Muscle of leg (tissue), 11 donors: Measurements from ENCODE around the gene KRT37. TPM values are rescaled to one million over a fixed set of nuclear protein-coding genes. Genes with fewer than 3 reads are reported as not detected.
"Not testable (repeated sequence)": the region's sequence is repeated elsewhere in the genome, so short reads cannot be mapped to it uniquely, and the experiment has no call there.

Experiments
- DNase-seq: peaks from one replicate; pipeline ENCODE4 v3.0.0; 2013
- H3K27ac ChIP-seq: one replicate; pipeline ENCODE4 v1.5.1; 2013; ENCODE audit warnings: mild to moderate bottlenecking, low read length, control low read depth
- H3K27me3 ChIP-seq: one replicate; pipeline ENCODE4 v1.6.1; 2013; ENCODE audit warnings: low read length; ENCODE audit not compliant: control insufficient read depth, insufficient read depth
- H3K36me3 ChIP-seq: one replicate; pipeline ENCODE4 v1.6.1; 2013; ENCODE audit warnings: low read length; ENCODE audit not compliant: control insufficient read depth, insufficient read depth
- H3K4me1 ChIP-seq: one replicate; pipeline ENCODE4 v1.6.1; 2013; ENCODE audit warnings: low read length; ENCODE audit not compliant: control insufficient read depth, insufficient read depth
- H3K4me3 ChIP-seq: one replicate; pipeline ENCODE4 v1.5.1; 2013; ENCODE audit warnings: low read length, control low read depth
- H3K9me3 ChIP-seq: replicated peaks from 2 replicates; pipeline ENCODE4 v1.6.1; 2013; ENCODE audit warnings: low read depth, low read length; ENCODE audit not compliant: control insufficient read depth
- WGBS: methylation state at CpG from one replicate; pipeline ENCODE4 v1.1.5; 2013; ENCODE audit warnings: missing lambda C conversion rate; ENCODE audit not compliant: insufficient coverage; 5-methylcytosine and 5-hydroxymethylcytosine counted together
- polyA plus RNA-seq, 8 donors: library from polyadenylated mRNA; unstranded; fragments of 120-200 nt; gene quantifications; one replicate each; pipeline versions ENCODE4 v1.2.1 to v1.2.3, GENCODE V29; 2013; ENCODE audit warnings: inconsistent platforms in 1 of 8, low replicate concordance in 1 of 8; ENCODE audit not compliant: insufficient read length in 8 of 8, insufficient read depth in 1 of 8
- total RNA-seq: library from RNA; stranded (reverse); fragments of 120-200 nt; gene quantifications from one replicate; pipeline ENCODE4 v1.2.4, GENCODE V29; 2013

Gene KRT37
- total and polyA plus RNA-seq, 9 donors, result not detected

GRCh38 chr17:41439375-41439774, 15.0 kb upstream of the KRT37 start:
- Histone ChIP-seq H3K27me3 (peaks cover under 1% of the 10 kb centered on the region), H3K36me3 (no peaks in the 10 kb centered on the region), H3K27ac (no peak overlapping the region), H3K4me3 (no peak overlapping the region), H3K9me3 (no peaks in the 10 kb centered on the region), H3K4me1 (no peaks in the 10 kb centered on the region)
- DNase-seq, result no peak
- 84% methylated on average over 4 of the region's 5 CpGs for WGBS

- no peaks in the 10 kb centered on the region for H3K27me3 ChIP-seq
- no peaks in the 10 kb centered on the region for H3K36me3 ChIP-seq
- no peak overlapping the region for H3K4me3 ChIP-seq
- H3K9me3 ChIP-seq, result no peaks in the 10 kb centered on the region
- H3K27ac ChIP-seq, result no peak overlapping the region
- 83% methylated on average over 7 of the region's 9 CpGs for WGBS
- no peak for DNase-seq
- no peaks in the 10 kb centered on the region for H3K4me1 ChIP-seq
Observed at GRCh38 chr17:41437769-41438168, 13.4 kb upstream of the KRT37 start.

- H3K9me3 ChIP-seq, result no peaks in the 10 kb centered on the region
- no peak for DNase-seq
Observed at GRCh38 chr17:41437254-41437653, 12.9 kb upstream of the KRT37 start.

DNA sequence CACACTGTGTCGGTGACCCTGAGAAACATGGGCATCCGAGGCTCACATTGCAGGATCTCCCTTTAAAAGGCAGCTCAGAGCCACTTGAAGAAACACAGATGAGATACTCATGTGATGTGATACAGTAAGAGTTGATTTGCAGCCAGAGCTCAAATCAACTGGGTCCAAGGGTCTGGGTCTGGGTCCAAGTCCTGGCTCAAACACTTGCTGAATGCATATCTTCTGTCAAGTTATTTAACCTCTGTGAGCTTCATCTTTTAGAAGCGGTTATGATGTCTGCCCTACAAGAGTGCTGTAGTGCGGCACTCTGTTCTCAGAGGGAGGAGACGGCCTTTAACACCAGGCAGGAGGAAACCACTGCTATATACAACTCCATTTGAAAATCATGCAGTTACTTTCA, 10.0 kb upstream of the KRT37 start:
- Histone ChIP-seq H3K27me3 (no peaks in the 10 kb centered on the region), H3K27ac (no peak overlapping the region), H3K4me1 (no peaks in the 10 kb centered on the region), H3K4me3 (no peak overlapping the region), H3K36me3 (no peaks in the 10 kb centered on the region), H3K9me3 (no peaks in the 10 kb centered on the region)
- WGBS, result 37% methylated on average over 2 of the region's 5 CpGs
- DNase-seq, result peak; percentile 17

More at GRCh38 chr17:41437254-41437653, 12.9 kb upstream of the KRT37 start:
- no peaks in the 10 kb centered on the region for H3K36me3 ChIP-seq
- H3K27ac ChIP-seq, result no peak overlapping the region
- H3K4me1 ChIP-seq, result no peaks in the 10 kb centered on the region
- no peak overlapping the region for H3K4me3 ChIP-seq
- no peaks in the 10 kb centered on the region for H3K27me3 ChIP-seq
- 80% methylated on average over 7 of the region's 7 CpGs for WGBS

GRCh38 chr17:41434005-41434404, 9.6 kb upstream of the KRT37 start:
- H3K27me3 ChIP-seq, result no peaks in the 10 kb centered on the region
- no peaks in the 10 kb centered on the region for H3K4me1 ChIP-seq
- no peaks in the 10 kb centered on the region for H3K9me3 ChIP-seq
- H3K27ac ChIP-seq, result no peak overlapping the region
- DNase-seq, result no peak
- 20% methylated on average over 3 of the region's 4 CpGs for WGBS
- H3K4me3 ChIP-seq, result no peak overlapping the region
- H3K36me3 ChIP-seq, result no peaks in the 10 kb centered on the region

DNA sequence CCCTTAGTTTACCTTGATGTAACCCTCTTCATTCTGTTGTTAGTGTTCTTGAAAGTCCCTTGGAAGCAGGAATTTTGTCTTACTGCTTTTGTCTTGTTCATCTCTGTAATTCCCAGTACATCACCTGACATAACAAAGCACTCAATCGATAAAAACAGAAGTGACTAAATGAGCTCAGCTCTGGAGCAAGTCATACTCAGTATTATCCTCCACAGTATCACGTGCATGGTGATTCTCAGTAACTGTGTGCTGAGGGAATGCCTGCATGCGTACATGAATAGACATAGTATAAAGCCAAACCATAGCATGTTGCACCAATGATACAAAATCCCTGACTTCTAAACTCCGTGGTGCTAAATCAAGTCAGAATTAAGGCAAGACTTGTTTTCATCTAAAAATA, 9.2 kb upstream of the KRT37 start:
- Histone ChIP-seq H3K27me3 (no peaks in the 10 kb centered on the region), H3K27ac (no peak overlapping the region), H3K4me3 (no peak overlapping the region), H3K4me1 (no peaks in the 10 kb centered on the region), H3K36me3 (no peaks in the 10 kb centered on the region), H3K9me3 (no peaks in the 10 kb centered on the region)
- WGBS, result no CpG with 5 or more reads among the region's 4 CpGs
- no peak for DNase-seq

GRCh38 chr17:41430376-41430775, 6.0 kb upstream of the KRT37 start:
- not testable (repeated sequence) for H3K36me3 ChIP-seq, H3K4me3 ChIP-seq, H3K9me3 ChIP-seq, H3K27me3 ChIP-seq, H3K27ac ChIP-seq, DNase-seq, H3K4me1 ChIP-seq
- 77% methylated on average over 8 of the region's 9 CpGs for WGBS

- no peaks in the 10 kb centered on the region for H3K9me3 ChIP-seq
- 73% methylated on average over 5 of the region's 7 CpGs for WGBS
- H3K27me3 ChIP-seq, result no peaks in the 10 kb centered on the region
- no peaks in the 10 kb centered on the region for H3K36me3 ChIP-seq
- DNase-seq, result no peak
- H3K4me3 ChIP-seq, result no peak overlapping the region
- no peak overlapping the region for H3K27ac ChIP-seq
- H3K4me1 ChIP-seq, result no peaks in the 10 kb centered on the region
Observed at GRCh38 chr17:41429667-41430066, 5.3 kb upstream of the KRT37 start.

- Histone ChIP-seq H3K27me3 (peaks cover 3% of the 10 kb centered on the region), H3K4me1 (no peaks in the 10 kb centered on the region), H3K36me3 (no peaks in the 10 kb centered on the region), H3K4me3 (no peak overlapping the region), H3K27ac (no peak overlapping the region), H3K9me3 (no peaks in the 10 kb centered on the region)
- 55% methylated on average over 3 of the region's 4 CpGs for WGBS
- no peak for DNase-seq
Observed at GRCh38 chr17:41428591-41429291, 4.4 kb upstream of the KRT37 start.

DNA sequence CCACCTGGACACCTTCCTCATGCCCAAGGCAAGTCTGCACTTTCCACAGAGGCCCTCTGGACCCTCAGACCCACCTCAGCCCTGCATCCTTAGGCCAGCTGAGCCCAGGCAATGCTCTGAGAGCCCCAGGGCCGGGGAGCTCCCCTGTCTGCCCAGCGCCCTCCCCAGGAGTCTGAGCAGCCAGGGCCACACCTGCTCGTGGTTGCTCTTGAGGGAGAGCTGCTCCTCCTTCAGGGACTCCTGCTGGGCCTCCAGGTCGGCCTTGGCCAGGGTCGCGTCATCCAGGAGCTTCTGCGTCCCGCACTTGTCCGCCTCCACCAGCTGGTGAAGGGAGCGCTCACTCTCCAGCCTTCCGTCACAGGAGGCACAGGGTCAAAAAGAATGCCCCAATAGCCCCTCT, 1.8 kb downstream of the KRT37 start:
- not testable (repeated sequence) for H3K36me3 ChIP-seq, DNase-seq, H3K27ac ChIP-seq, H3K9me3 ChIP-seq, H3K27me3 ChIP-seq, H3K4me1 ChIP-seq, H3K4me3 ChIP-seq
- WGBS, result 90% methylated on average over 10 of the region's 11 CpGs

GRCh38 chr17:41421617-41422016, 2.8 kb downstream of the KRT37 start:
- WGBS, result 51% methylated on average over 4 of the region's 4 CpGs
- Histone ChIP-seq H3K9me3 (no peaks in the 10 kb centered on the region), H3K27ac (no peak overlapping the region), H3K4me1 (peaks cover 7% of the 10 kb centered on the region), H3K4me3 (no peak overlapping the region), H3K27me3 (peaks cover 5% of the 10 kb centered on the region), H3K36me3 (no peaks in the 10 kb centered on the region)
- no peak for DNase-seq
